GM19463 (cell line): ENCODE results near the gene TMEM131L.
A peak's percentile ranks its signal among the peaks of the same experiment; 100 is the strongest.
"Not testable (repeated sequence)": the region's sequence is repeated elsewhere in the genome, so short reads cannot be mapped to it uniquely, and the experiment has no call there.

Source experiments
- ATAC-seq: cut with Tn5 transposase; IDR thresholded peaks from one replicate; pipeline ENCODE4 v1.9.1; 2021; ENCODE audit warnings: mild to moderate bottlenecking, moderate library complexity; ENCODE audit not compliant: unreplicated experiment

The TMEM131L gene

DNA sequence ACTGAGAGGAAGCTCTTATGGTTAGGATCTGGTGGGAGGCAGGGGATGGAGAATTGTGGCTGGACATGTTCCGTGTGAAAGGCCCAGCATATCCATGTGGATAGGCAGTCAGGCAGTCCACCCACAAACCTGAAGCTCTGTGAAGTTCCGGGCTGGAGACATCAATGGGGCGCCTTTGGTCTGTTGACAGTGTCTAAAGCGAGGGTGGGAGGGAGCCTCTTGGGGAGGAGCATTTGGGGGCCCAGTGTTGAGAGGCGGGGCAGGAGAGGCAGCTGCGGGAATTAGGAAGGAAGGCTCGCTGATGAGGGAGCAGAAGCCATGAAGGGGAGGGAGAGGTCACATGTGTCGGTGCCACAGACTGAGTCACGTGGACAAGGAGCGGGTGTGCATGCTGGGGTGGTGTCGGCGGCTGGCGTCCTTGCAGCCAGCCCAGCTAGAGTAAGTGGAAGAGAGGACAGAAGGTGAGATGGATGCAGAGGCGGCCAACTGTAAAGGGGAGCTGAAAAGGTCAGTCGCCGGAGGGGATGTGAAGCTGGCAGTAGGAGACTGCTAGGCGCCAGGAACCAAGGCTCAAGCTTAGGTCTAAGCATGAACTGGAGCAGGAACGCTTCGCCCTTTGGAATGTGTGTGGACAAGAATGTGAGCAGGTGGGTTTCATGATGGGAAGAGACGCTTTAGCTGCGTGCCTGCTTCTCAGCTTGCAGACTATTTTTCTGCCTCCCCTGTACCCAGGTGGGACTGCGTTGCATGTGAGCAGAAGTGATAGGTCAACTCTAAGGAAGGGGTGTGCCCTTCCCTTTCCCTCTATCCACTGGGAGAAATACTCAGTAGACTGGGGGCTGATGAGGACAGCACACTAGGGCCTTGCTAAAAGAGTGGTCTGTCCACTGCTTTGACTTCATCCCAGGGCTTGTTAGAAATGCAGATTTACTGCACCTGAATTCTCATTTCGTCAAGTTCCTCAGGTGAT, 174.0 kb downstream of the TMEM131L start:
- ATAC-seq: no peak

DNA sequence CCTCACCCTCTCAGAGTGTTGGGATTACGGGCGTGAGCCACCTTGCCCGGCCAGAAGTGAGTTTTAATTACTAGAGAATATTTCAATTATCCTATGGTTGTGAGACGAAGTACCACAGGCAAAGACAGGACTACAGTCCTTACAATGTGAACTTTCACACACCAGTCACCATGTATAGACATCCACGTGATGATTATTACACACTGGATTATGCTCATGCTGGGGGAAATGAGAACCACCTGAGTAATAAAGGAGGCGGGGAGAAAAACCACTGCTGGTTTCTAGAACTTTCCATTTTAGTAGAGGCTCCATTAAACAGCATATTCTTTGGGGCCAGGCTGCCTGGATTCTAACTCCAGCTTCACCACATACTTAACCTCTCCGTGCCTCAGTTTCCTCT, 175.4 kb downstream of the TMEM131L start:
- no peak for ATAC-seq

GRCh38 chr4:153643406-153644383, 177.5 kb downstream of the TMEM131L start:
- ATAC-seq: peak; percentile 81

DNA sequence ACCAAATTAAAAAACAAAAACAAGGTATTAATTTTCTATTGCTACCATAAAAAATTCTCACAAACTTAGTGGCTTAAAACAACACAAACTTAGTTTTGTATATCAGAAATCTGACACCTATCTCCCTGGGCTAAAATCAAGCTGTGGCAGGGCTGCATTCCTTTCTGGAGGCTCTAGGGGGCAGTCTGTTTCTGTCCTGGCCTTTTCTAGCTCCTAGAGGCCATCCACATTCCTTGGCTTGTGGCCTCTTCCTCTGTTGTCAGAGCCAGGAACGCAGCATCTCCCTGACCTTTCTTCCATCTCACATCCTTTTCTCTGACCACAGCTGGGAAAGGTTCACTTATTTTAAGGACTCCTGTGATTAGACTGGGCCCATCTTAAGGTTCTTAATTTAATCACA, 179.0 kb downstream of the TMEM131L start:
- no peak for ATAC-seq

DNA sequence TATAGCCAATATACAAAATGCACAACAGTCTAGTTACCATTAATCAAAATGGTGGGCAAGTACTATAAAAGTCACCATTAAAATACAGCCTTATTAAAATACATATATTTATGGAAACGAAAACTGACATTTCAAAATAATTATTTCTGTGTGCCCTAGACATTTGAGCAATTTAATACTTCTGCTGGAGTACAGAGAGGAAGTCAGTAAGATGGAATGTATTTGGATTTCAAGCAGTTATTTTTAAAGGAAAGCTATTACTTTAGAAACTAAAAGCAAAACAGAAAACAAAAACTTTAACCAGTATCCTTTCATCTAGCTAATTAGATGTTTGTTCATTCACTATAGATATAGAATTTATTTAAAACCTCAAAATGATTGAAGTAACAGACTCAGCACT, 180.1 kb downstream of the TMEM131L start:
- ATAC-seq: no peak

DNA sequence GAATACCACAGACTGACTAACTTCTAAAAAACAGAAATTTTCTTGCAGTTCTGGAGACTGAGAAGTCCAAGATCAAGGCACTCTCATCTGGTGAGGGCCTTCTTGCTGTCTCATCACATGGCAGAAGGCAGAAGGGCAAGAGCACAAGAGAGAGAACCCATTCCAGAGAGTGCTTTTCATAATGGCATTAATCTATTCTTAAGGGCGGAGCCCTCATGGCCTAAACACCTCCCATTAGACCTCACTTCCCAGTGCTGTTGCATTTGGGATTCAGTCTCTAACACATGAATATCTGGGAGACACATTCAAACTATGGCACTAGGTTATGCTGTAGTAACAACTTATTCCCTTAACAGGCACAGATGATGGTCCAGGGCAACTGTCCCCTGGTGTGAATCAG, 180.8 kb downstream of the TMEM131L start:
- ATAC-seq: no peak

DNA sequence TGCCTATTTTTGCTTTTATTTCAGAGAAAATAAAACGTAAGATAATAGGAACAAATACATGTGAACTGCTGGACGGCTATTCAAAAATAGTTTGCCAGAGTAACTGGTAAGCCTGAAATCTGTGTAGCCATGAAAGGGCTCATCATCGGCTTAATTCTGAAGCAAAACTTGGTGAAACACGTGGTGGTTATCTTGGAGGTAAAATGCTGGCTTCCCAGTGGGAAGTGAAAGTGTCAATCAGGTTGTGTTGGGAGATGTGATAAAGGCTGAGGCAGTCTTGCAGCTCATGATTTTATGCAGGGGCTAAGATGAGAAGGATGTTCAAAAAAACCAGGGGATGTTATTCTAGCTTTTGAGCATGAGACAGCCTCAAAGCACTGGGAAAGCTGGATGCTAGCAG, 181.8 kb downstream of the TMEM131L start:
- ATAC-seq: no peak

DNA sequence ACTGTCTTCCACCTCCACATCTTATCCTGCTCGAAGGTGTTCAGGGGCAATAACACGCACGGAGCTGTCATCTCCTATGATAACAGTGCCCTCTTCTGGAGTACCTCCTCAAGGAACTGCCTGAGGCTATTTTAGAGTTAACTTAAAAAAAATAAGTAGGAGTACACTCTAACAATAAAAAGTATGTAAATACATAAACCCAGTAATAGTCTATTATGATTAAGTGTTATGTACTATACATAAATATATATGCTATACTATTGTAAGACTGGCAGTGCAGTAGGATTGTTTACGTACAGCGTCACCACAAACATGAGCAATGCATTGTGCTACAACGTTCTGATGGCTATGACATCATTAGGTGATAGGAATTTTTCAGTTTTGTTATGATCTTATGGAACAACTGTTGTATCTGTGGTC, 183.4 kb downstream of the TMEM131L start:
- no peak for ATAC-seq

DNA sequence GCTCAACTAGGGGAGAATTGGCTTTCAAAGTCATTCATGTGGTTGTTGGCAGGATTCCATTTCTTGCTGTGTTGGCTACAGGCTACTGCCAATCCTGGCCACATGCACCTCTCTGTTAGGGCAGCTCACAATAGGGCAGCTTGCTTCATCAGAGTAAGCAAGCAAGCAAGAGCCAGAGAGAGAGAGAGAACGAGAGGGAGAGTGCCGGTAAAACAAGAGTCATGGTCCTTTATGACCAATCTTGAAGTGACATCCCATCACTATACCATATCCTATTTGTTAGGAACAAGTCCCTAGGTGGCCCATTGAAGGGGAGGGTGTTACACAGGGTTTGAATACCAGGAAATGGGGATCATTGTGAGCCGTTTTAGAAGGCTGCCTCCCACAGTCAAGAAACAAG, 185.0 kb downstream of the TMEM131L start:
- no peak for ATAC-seq

GRCh38 chr4:153651587-153651986, 185.4 kb downstream of the TMEM131L start:
- ATAC-seq: no peak

DNA sequence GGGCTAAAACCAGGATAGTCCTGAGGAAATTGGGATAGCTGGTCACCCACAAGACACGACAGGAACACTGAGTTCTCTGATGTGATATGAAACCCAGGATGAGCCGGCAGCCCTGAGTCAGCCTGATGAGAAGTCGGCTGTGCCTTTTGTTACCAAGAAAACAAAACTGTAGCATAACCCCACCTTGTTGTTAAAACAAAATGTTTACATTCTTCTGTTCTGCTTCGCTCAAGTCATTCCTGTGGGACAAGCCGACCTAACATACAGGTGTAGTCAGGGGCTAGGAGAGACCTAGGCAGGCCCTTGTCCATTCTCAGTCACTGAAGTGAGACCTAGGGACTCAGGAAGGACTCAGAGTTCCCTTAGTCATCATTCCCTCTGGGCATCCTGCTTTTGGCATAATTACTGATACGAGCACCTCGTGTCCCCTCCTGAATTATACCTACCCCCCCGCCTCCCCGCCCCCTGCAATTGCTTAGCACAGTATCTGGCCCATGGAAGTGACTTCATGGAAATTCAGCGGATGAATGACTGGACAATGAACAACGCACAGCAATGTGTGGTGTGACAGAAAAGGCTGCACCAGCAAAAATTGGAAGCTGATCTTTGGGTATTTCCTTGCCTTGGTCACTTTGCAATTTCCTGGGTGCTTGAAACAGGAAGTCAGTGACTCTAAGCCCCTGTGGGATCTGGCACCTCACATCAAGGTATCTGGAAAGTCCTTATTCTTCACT, 186.1 kb downstream of the TMEM131L start:
- no peak for ATAC-seq

GRCh38 chr4:153655002-153655541, 188.9 kb downstream of the TMEM131L start:
- no peak for ATAC-seq

DNA sequence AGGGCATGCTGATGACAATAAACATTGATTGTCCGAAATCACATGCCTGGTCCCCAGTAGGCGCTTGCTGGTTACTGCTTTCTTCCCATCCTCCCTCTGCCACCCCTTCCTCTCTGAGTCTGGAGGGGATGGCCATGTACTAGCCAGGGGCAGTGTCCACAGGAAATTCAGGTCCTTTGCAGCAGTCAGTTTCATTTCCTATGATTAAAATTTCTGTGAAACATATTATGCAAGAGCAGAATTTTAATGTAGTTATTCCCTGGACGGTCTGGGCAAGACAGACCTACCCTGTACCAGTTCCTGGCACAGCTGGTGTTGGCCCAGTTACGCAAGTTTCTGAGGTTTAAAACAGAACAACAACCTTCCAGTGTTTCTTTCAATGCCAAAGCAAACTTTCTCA, 189.8 kb downstream of the TMEM131L start:
- no peak for ATAC-seq

DNA sequence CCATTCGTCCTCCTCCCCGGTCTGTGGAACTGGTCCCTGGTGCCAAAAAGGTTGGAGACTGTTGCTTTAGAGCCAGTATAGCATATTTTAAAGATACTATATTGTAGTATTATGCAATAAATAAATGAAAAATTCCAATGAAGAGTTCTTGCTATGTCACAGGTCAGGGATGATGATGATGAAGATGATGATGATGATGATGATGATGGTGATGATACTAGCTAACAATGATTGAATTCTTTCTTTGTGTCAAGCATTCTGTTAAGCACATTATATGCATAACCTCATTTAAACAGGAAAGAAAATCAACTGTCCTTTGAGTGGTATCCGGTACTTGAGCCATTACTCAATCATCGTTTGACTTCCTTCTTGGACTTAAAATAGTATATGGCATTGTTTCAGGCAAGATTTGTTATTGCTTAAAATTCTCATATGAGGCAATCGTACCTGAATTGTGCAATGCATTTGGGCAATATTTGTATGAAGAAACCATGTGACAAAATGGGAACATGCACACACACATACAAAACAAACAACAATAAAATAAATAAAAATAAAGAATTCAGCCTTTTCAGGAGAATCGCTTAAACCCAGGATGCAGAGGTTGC, 195.2 kb downstream of the TMEM131L start:
- no peak for ATAC-seq

DNA sequence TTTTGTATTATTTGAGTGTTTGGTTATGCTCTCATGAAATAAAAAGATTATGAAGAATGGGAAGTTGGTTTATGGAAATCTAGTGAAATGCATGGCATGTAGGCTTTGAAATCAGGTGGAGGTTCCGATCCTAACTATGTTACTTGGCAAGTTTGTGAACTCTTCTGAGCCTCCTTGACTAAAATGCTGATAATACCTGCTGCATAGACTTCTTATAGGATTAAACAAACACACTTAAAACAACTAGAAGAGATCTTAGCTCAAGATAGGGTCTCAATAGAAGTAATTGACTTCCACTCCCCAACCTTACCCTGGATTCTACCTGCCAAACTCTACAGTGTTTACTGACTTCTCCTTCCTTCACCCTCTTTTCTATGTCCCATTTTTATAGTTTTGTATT, 195.7 kb downstream of the TMEM131L start:
- ATAC-seq: no peak

DNA sequence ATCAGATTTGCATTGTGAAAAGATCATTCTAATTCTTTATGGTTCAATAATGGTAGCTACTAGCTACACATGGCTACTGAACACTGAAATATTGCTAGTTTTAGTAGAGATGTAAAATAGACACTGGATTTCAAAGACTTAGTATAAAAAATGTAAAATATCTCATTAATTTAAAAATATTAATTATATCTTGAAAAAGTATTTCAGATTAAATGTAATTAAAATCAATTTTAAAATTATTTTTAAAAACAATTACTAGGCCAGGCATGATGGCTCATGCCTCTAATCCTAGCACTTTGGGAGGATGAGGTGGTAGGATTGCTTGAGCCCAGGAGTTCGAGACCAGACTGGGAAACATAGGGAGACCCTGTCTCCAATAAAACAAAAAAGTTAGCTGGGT, 197.5 kb downstream of the TMEM131L start:
- ATAC-seq: no peak

DNA sequence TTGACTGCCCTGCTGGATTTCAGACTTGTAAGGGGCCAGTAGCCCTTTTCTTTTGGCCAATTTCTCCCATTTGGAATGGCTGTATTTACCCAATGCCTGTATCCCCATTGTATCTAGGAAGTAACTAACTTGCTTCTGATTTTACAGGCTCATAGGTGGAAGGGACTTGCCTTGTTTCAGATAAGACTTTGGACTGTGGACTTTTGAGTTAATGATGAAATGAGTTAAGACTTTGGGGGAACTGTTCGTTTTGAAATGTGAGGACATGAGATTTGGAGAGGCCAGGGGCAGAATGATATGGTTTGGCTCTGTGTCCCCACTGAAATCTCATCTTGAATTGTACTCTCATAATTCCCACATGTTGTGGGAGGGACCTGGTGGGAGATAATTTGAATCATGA, 200.3 kb downstream of the TMEM131L start:
- ATAC-seq: not testable (repeated sequence)

DNA sequence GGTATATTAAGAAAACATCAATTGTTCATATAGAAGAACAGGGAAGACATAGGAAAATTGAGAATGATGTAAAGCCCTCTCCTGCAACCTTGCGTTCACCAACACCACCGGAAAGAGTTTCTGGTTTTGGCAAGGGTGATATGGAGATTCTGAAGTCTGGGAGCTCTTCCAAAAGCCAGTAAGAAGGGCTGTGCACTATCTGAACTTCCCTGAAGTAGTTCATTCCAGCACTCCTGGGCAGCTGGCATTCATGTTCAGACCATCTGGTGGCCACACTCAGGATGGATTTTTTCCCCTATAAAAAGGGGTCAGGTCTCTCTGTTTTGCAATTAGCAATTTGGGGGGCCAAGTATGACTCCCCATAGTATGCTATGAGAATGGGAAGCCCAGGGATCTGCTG, 202.5 kb downstream of the TMEM131L start:
- ATAC-seq: no peak

GRCh38 chr4:153669838-153670237, 203.7 kb downstream of the TMEM131L start:
- no peak for ATAC-seq

DNA sequence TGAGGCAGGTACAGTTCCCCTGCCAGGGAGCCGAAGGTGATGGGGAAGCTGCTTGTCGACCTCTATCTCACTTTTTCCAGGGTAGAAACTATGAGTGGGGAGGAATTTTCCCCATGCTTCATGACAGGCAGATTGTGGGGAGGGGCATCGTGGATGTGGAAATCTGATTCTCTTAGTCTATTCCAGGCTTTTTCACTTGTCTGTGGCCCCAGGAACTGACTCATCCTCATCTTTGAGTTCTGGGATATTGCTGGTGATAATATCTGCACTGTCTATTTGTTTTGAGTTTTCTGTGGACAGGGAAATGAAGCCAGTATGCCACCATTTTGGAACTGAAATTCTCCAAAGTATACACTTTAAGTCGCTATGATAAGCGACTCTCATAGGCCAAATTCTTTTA, 210.3 kb downstream of the TMEM131L start:
- no peak for ATAC-seq
